GM18858 (cell line): Measurements from ENCODE around the gene PRXL2A.
"Not testable (repeated sequence)": the region's sequence is repeated elsewhere in the genome, so short reads cannot be mapped to it uniquely, and the experiment has no call there.

Experiments used
- ATAC-seq: cut with Tn5 transposase; IDR thresholded peaks from one replicate; pipeline ENCODE4 v1.9.1; 2021; ENCODE audit not compliant: unreplicated experiment

The PRXL2A gene

DNA sequence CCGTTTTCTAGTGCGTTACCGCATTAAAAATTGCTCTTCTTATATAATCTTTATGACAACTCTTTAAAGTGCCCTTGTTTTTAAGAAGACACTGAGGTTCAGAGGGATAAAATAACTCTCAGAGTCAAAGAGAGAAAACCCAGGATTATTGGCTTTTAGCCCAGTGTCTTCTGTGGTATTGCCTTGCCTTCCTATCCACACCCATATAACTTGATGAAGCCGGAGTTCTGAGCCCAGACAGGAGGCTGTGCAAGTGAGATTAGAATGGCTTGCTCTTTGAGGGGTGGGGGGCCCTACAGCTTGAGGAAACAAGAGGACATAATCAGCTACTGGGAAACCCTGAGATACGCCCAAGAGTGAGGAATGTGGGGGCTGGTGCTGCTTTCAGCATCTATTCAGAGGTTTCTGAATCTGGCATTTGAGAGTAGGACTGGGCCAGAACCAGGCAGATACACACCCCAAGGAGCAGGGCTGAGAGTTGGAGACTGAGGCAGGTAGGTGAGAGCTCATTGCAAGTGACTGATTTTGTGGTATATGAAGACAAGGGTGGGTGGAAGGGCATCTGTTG lies 2.3 kb downstream of the PRXL2A start:
- ATAC-seq: no peak

DNA sequence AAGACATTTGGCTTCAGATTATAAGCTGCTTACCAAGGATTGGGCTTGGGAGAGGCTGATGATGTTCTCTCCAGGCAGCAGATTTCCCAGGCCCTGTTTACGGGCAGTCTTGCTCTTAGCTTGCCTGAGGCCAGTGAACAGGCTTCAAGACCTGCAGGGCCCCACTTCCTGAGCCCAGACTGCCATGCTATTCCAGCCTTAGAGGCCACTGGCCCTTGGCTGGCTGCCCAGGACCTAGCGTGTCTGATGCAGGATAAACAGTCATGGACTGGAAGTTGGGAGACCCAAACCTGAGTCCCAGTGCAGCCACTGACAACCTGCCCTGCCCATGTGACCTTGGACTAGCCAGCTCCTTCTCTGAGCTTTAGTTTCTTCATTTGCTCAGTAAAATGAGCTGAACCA lies 2.9 kb downstream of the PRXL2A start:
- ATAC-seq: no peak

DNA sequence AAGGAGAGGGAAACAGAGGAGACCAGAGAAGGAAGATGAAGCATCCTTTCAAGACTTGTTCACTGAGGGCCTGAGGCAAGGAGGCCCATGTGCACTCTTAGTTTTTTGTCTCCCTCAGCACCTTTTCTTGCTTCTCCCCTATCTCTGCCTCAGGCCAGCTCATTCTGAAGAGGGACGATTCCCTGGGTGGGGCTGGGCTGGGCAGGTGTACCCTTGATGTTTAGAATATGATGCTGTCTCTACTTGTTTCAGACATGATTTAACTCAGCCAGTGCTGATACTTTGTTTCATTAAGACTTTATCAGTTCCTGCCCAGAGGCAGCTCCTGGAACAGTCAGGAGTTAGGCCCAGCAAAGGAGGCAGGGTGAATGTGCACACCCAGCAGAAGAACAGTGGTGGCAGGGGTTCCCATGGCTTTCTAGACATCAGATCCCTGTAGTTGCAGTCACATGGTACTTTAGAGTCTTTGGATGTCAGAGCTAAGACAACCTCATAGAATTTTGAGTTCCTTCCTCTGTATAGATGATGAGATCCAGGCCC lies 3.4 kb downstream of the PRXL2A start:
- ATAC-seq: no peak

DNA sequence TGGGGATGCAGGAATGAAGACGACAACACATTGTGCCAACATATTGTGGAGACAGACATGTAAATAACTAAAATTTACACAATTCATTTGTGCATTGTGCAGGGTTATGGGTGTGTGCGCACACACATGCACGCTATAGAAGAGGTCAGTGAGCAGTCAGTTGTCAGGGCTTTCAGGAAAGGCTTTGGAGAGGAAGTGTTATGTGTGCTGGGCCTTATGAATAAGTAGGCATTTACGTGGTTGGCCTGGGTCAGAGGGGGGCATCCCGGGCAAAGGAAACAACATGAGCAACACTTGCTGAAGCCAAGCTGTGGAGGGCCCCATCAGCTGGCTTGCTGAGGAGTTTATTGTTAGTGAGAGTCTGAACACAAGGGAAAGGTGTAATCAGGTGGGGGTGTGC lies 4.1 kb downstream of the PRXL2A start:
- ATAC-seq: no peak

DNA sequence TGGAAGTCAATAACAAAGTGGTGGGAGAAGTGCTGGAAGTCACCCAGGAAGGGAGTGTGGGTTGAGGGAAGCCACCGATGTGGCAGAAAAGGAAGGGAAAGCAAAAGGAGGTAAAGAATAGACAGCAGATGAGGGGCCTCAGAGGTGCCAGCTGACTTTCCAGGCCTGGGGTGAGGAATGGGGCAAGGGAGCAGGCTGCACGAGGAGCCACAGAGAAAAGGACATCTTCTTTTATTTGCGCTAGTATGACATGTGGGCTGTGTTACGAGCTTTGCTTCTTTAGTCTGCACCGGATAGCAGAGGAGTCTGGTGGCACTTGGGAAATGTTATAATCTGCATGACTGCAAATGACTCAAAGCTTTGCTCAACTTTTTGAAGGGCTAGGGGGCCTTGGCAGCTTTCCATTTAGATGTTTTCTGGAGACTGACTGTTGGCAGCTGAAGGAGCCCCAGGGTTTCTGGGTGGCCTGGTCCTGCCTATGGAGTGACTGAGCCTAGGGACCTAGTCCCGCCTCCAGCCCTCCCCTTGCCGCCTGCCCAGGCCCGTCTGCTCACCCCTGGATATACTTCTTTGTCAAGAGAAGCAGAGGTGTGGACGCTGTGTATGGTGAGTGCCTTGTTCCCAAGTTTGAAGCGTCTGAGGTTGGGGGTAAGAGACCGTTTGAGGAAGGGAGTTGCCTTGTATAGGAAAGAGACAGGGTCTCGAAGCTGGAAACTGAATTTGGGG lies 5.1 kb downstream of the PRXL2A start:
- ATAC-seq: no peak

DNA sequence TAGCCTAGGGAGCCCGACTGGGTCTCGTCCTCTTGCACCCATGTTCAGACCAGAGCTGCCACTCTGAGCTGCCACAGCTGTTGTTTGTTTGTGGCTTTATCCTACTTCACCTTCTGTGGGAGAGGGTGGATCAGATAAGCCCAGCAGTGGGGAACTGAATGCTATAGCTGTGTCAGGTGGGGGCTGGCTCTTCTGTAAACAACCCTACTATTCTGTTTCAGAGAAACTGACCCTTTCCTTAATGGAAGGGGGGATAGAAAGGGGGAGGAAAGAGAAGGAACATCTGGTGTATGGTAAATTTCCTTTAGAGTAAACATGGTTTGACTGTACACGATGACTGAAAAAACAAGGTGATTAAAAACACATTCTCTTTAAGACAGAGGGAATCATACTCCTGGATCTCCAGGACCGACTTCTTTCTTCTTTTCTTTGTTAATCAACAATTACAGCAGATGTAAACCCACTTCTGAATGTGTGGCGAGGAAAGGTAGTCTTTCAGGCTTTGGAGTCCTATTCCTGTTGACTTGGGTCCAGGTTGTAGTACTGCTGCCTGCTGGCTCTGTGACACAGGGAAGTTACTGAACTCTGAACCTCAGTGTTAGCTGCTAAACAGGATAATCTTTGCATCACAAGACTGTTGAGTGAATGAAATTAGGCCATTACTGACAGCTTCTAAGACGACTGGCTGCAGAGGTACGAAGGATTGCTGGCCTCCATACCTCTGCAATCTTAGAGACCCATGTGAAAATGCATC lies 6.0 kb downstream of the PRXL2A start:
- no peak for ATAC-seq

DNA sequence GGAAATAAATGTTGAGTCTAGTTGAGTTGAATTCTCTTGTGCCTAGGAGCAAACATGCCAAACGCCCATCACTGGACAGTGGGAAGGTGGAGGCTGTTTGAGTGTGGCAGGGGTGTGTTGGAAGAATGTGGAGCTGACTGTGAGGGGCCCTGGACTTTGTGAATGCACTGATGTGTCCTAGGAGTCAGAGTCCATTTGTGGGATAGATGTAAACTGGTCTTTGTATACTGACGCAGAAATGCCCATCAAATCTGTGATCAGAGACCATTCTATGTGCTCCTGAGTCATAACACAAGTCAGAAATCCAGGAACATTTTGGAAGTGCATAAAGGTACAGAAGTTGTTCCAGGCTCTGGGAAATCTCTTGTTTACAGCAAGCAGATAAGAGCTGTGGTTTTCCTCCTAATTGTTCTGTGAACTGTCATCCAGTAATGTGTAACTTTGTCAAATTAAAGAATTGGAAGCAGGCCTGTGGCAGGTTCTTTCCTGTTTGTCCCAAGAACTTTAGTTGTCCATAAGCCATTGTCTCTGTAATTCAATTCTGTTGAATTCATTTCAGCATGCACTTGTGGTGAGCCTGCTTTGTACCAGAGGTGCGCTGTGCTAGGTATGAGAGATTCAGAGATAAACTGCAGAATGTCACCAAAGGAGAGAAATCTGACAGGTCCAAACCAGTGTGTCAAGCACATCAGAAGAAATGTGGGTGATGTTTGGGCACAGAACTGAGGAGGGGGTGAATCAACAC lies 7.6 kb downstream of the PRXL2A start:
- ATAC-seq: no peak

DNA sequence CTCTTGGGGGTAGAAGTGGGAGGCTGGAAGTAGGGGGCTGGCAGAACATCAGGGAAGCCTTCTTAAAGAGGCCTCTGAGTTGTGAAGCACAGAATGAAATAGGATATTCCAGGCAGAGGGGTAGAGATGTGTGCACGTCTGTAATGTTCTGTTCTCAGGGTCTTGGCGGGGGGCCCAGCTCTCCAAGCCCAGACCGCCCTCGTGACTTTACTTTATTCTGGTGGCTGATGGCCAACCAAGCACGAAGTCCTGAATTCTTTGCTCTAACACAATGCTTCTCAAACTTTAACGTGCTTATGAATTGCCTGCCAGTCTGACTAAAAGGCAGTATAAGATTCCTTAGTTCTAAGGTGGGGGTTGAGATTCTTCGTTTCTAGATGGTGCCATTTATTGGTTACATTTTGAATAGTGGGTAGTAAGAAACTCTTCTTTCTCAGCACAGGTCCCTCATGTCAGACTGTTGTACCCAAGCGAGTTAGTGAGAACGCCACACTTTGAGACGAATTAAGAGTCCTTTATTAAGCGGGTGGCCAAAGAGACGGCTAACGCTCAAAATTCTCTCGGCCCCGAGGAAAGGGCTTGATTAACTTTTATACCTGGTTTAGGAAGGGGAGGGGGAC lies 8.2 kb downstream of the PRXL2A start:
- ATAC-seq: no peak

DNA sequence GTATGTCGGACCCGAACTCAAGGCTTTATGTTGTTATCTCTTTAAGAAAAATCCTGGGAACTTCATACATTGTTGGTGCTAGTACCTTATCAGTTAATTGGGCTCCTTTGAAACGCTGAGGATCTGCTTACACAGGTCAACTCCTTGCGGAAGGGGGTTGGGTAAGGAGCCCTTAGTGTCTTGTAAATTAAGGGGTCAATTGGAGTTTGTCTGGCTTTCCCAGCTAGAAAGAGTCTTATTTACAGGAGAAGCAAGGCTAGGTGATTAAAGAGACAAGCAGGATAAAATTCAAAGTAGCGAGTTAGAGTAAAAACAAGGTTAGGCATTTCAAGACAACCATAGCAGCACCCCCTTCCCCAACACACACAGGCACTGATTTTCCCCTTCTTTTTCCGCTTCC lies 8.9 kb downstream of the PRXL2A start:
- ATAC-seq: not testable (repeated sequence)

DNA sequence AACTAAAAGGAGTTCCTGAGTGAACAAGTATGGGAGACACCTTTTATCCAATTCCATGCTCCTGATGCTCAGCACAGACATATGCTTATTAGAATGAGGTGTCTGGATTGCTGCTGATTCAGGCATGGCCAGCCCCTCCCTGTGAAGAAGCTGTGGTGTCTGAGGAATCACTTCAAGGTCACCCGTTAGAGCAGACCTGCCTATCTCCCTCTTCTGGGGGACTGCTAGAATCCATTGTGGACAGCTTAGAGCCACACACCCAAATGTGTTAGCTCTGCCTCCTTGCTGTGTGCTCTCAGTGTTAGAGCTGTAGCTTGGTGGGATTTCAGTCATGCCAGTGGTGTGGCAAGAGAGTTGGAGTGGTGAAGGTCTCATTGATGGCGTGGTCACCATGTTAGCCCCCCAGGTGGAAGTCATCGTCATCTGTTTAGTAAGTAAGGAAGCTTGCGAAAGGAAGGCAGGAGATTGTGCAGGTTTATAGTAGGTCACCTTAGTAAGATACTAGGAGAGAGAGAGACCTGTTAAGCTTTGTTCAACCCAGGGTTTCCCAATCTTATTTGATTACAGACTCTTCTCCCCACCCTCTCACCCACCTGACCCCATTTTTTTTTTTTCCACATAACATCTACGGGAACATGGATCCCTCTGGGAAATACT lies 12.8 kb downstream of the PRXL2A start:
- ATAC-seq: no peak

DNA sequence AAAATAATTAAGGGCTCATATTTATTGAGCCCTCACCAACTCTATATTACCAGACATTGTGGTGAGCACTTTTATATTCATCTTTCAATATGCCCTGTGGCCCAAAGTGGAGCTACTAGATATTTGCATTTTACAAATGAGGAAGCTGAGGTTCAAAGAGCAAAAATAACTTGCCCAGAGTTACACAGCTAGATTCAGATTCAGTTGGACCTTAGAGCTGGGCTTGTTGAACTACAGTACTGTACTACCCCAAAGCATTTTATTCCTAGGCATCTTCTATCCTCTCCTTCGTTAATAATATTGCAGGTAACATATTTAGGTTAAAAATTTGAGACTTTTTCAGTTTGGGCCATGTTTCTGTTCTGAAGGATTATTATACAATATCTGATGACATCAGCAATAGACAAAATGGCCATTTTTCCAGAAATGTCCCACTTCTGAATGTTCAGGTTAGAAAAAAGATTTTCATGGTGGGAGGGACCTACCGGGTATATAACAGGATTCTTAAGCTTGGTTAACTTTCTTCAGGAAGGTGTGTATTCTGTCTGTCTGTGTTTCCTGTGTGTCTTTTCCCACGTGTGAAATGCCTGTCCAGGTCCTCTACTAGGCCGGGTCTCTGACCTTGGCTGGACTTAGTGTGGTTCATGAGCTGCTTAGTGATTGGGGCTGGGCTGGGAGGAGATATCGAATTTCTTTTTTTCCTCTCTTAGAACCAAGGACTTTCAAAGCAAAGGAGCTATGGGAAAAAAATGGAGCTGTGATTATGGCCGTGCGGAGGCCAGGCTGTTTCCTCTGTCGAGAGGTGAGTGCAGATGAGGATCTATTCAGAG lies 13.6 kb downstream of the PRXL2A start:
- ATAC-seq: peak; percentile 90

DNA sequence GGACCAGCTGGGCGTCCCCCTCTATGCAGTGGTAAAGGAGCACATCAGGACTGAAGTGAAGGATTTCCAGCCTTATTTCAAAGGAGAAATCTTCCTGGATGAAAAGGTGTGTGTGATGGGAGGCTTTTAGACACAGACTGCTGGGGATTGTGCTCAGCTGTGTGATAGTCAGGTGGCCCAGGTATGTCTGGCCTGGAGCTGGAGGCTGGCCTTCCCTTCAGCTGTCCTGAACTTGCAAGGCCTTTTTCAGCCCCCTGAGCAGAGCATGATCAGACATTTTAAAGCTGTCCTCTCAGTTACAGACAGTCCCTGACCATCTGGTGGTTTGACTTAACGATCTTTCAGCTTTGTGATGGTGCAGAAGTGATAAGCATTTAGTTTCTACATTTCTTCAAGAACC lies 17.6 kb downstream of the PRXL2A start:
- ATAC-seq: no peak

DNA sequence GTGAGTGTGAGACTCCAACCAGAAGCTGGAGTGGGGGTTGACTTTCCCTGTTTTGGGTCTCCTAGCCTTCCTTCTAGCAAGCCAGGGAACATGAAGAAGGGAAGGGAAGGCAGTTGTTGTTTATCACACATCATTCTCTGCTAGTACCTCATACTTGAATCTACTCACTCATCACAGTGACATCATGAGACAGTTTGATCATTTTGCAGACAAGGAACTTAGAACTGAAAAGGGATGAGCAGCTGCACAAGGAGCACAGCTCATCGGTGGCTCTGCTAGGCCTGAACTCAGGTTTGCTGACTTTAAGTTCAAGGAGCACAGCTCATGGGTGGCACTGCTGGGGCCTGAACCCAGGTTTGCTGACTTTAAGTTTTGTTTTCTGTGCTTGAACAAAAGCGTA lies 19.2 kb downstream of the PRXL2A start:
- ATAC-seq: no peak

DNA sequence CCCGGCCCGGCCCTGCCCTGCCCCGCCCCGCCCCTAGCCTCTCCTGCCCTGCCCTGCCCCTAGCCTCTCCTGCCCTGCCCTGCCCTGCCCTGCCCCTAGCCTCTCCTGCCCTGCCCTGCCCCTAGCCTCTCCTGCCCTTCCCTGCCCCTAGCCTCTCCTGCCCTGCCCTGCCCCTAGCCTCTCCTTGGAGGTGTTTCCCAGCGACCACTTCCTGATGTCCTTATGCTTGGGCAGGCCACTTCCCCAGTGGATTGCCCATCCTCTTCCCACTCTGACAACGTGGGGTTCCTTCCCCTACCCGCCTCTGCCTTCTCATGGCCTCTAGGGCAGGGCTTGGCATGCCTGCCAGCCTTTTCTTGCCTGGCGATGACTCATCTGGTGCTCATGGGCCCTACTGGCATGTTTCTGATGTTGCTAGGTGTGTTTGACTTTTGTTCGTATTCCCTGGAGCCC lies 21.2 kb downstream of the PRXL2A start:
- ATAC-seq: no peak

DNA sequence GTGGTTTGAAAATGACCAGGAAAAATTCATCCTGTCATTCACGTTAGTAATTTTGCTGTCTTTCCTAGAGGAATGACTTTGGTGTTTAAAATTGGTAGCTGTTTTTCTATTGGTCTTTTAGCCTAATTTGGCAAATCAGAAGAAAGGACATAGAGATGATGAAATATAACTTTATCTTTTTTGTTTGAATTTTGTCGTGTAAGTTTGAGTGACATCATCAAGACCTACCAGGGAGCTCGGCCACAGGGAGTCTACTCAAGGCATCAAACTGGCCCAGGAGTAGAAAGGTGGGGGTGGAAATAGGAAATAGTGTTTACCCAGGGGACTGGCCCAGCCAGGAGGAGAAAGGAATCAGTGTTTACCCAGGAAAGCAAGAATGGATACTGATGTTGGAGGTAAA lies 24.8 kb downstream of the PRXL2A start:
- no peak for ATAC-seq

DNA sequence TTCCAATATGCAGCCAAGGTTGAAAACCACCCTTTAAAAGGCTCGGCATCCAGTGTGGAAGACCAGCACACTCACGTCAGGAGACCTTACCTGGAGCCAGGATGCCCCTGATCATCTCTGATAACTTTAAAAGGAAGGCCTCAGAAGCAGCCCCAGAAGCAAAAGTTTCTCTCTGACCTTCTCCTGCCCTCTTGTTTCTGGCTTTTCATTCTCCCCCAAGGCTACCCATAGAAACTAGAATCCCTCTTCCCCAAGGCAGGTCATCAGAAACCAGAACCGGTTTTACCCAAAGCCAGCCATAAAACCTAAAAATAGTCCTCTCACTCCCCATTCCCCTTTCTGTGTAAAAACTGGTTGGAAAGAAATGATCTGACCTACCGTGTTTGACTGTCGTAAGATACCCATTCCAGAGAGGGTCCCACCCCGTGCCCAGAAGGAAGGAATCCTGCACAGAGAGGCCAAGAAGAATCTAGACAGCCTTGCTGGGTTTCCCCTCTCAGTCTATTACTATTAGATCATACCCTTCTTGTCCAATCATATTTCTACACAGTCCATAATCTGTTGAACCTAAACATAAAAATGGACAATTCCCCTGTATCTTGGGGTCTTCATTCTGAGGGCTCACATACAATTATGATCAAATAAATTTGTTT lies 28.2 kb downstream of the PRXL2A start:
- no peak for ATAC-seq

DNA sequence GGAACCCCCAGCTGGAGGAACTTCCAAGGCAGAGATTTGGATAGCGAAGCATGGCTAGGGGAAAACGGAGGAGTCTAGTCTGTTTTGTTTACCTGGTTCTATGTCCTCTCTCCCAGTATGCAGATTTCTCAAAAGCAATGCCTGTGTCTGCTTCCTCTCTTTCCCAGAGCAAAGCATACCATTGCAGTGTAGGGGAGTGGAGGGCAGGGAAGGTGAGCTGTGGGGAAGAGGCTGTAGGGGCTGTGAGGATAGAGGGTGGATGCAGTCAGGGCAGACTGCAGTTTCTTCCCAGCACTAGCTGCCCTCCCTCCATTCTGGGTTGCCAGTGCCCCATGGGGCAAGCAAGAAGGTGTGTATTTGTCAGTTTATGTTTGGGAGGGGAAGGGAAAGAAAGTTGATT lies 28.9 kb downstream of the PRXL2A start:
- ATAC-seq: no peak

DNA sequence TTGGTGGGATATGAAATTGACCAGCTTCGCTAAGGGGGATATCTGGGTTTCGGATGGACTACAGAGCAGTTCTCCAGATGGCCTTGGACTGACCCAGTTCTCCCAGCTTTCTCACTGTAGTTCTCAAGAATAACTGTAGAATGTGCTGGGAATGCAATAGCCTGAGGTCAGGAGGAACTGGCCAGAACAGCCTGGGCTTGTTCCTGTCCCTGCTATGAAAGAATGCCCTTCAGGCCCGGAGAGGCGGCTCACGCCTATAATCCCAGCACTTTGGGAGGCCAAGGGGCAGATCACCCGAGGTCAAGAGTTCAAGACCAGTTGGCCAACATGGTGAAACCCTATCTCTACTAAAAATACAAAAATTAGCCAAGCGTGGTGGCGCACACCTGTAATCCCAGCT lies 33.5 kb downstream of the PRXL2A start:
- no peak for ATAC-seq

DNA sequence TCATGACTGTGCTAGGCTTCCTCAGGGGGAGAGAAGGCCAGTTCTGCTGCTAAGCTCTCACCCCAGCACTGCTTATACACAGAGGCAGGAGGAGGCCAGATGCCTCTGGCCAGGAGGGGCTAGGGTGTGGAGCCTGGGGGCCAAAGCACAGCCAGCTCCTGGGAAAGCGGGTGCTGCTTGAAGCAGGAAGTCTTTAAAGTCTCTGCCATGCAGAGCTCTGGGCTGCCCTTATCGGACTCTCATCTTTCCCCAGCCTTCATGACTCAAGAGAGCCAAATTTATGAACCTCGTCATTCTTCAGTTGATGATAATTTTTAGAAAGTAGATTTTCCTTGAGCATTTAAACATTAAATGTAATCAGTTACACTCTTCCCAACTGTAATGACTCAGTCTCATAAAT lies 34.5 kb downstream of the PRXL2A start:
- ATAC-seq: no peak
